A549 (cell line): ENCODE measurements around the gene EFEMP1. TPM values are rescaled to one million over a fixed set of nuclear protein-coding genes. Genes with fewer than 3 reads are reported as not detected.

ENCODE experiments used
- ATAC-seq, 2 experiments: fragments of 200-7000 bp in 1 of 2; fragments of >200 bp in 1 of 2; cut with Nextera tagmentation in 1 of 2; cut with Tn5 transposase in 1 of 2; 3 replicates each; pipeline versions ENCODE4 v1.8.0 to v1.9.1; 2018 to 2020; ENCODE audit warnings: mild to moderate bottlenecking in 1 of 2, moderate library complexity in 1 of 2
- CTCF ChIA-PET: fragments of 300-600 bp; sonication (Branson Sonifier 250); formaldehyde crosslinking; extraction: SDS; loops from one replicate; lab custom pipeline; 2021; ENCODE audit warnings: antibody characterized with exemption, inconsistent platforms; lab: Yijun Ruan, JAX
- POLR2A ChIA-PET: fragments of 350-600 bp; formaldehyde crosslinking; extraction: SDS; loops from one replicate; lab custom pipeline; 2021; ENCODE audit warnings: antibody characterized with exemption, inconsistent platforms; lab: Yijun Ruan, JAX
- DNase-seq, 2 experiments: peaks; one replicate each; pipeline versions ENCODE4 v3.0.0 to v3.0.0-alpha.2; 2011 to 2016; ENCODE audit warnings: low read depth in 1 of 2, low spot score in 1 of 2
- FAIRE-seq: peaks from 2 replicates; lab custom pipeline; 2011; peaks lifted over from hg19 to GRCh38; lab: Jason Lieb, UNC
- H3K27ac ChIP-seq, 2 experiments: fragments of >200 bp; sonication (Bioruptor Twin); formaldehyde crosslinking; 3 replicates each; pipeline ENCODE4 v1.5.1; 2016 to 2017
- H3K4me1 ChIP-seq: fragments of >200 bp; sonication (Bioruptor Twin); formaldehyde crosslinking; 3 replicates; pipeline ENCODE4 v1.6.1; 2016
- H3K4me2 ChIP-seq: fragments of >200 bp; sonication (Bioruptor Twin); formaldehyde crosslinking; 3 replicates; pipeline ENCODE4 v1.6.1; 2016
- H3K4me3 ChIP-seq: fragments of >200 bp; sonication (Bioruptor Twin); formaldehyde crosslinking; 3 replicates; pipeline ENCODE4 v1.5.1; 2016
- H3K9me3 ChIP-seq: fragments of >200 bp; sonication (Bioruptor Twin); formaldehyde crosslinking; 3 replicates; pipeline ENCODE4 v1.6.1; 2016
- BHLHE40 ChIP-seq: IDR thresholded peaks from 2 replicates; pipeline ENCODE4 v1.6.1; 2012; ENCODE audit warnings: low read depth, low read length, inconsistent platforms
- CBX2 ChIP-seq: fragments of 200-600 bp; sonication (generic); IDR thresholded peaks from 2 replicates; pipeline ENCODE4 v1.6.1; 2016; ENCODE audit warnings: low read depth, mild to moderate bottlenecking, borderline replicate concordance
- CEBPB ChIP-seq, 2 experiments: fragments of >200 bp in 1 of 2; sonication (Bioruptor Twin) in 1 of 2; formaldehyde crosslinking in 1 of 2; IDR thresholded peaks; 2 replicates each; pipeline ENCODE4 v1.6.1; 2012 to 2016
- CHD4 ChIP-seq: fragments of 200-600 bp; sonication (generic); IDR thresholded peaks from 2 replicates; pipeline ENCODE4 v1.6.1; 2016; ENCODE audit warnings: antibody characterized with exemption, mild to moderate bottlenecking, borderline replicate concordance
- EHMT2 ChIP-seq: fragments of 200-600 bp; sonication (generic); IDR thresholded peaks from 2 replicates; pipeline ENCODE4 v1.6.1; 2016; ENCODE audit warnings: antibody characterized with exemption, low read depth, mild to moderate bottlenecking, moderate library complexity
- FOSL2 ChIP-seq, 2 experiments: fragments of 450-650 bp in 1 of 2; fragments of >200 bp in 1 of 2; sonication (Bioruptor Twin) in 1 of 2; formaldehyde crosslinking; IDR thresholded peaks; 2 replicates each; pipeline versions ENCODE4 v1.5.0 to v1.6.1; 2016 to 2020; ENCODE audit warnings: mild to moderate bottlenecking in 1 of 2, moderate library complexity in 1 of 2
- GATA3 ChIP-seq: IDR thresholded peaks from 2 replicates; pipeline ENCODE4 v1.6.1; 2012; ENCODE audit warnings: borderline replicate concordance
- HEYL ChIP-seq: fragments of 250-450 bp; sonication (Bioruptor Pico); IDR thresholded peaks from 2 replicates; pipeline ENCODE4 v1.8.0; 2021; ENCODE audit warnings: mild to moderate bottlenecking, moderate library complexity
- HOXA7 ChIP-seq: fragments of 250-450 bp; sonication (Bioruptor Pico); IDR thresholded peaks from 2 replicates; pipeline ENCODE4 v1.5.0; 2020; ENCODE audit warnings: mild to moderate bottlenecking, moderate library complexity
- JUN ChIP-seq, 2 experiments: fragments of >200 bp; sonication (Bioruptor Twin); formaldehyde crosslinking; IDR thresholded peaks; 2 replicates in 1 of 2; 3 replicates in 1 of 2; pipeline ENCODE4 v1.6.1; 2016 to 2017
- NFE2L2 ChIP-seq: fragments of 150-350 bp; conservative IDR thresholded peaks from 2 replicates; pipeline ENCODE4 v1.6.1; 2014; ENCODE audit warnings: low read length
- NR3C1 ChIP-seq: fragments of >200 bp; sonication (Bioruptor Twin); formaldehyde crosslinking; IDR thresholded peaks from 3 replicates; pipeline ENCODE4 v1.6.1; 2017
- PHF8 ChIP-seq: fragments of 200-600 bp; sonication (generic); IDR thresholded peaks from 2 replicates; pipeline ENCODE4 v1.6.1; 2016; ENCODE audit warnings: low read depth, mild to moderate bottlenecking, antibody characterized with exemption, moderate library complexity, borderline replicate concordance
- POLR2A ChIP-seq: IDR thresholded peaks from 2 replicates; pipeline ENCODE4 v1.6.1; 2012; ENCODE audit warnings: mild to moderate bottlenecking, low read length
- RARB ChIP-seq: fragments of 250-450 bp; sonication (Bioruptor Pico); IDR thresholded peaks from 2 replicates; pipeline ENCODE4 v1.8.0; 2021; ENCODE audit warnings: mild to moderate bottlenecking, moderate library complexity
- RFX5 ChIP-seq: fragments of 450-650 bp; IDR thresholded peaks from 2 replicates; pipeline ENCODE4 v1.7.1; 2014; ENCODE audit warnings: antibody characterized with exemption, mild to moderate bottlenecking, moderate library complexity
- RNF2 ChIP-seq: fragments of 200-600 bp; sonication (generic); IDR thresholded peaks from 2 replicates; pipeline ENCODE4 v1.6.1; 2016; ENCODE audit warnings: low read depth, mild to moderate bottlenecking, antibody characterized with exemption, moderate library complexity, borderline replicate concordance
- SREBF2 ChIP-seq: fragments of 450-650 bp; IDR thresholded peaks from 2 replicates; pipeline ENCODE4 v1.6.1; 2014; ENCODE audit warnings: mild to moderate bottlenecking, moderate library complexity
- TFCP2L1 ChIP-seq: fragments of 250-450 bp; sonication (Bioruptor Pico); IDR thresholded peaks from 2 replicates; pipeline ENCODE4 v1.5.0; 2021; ENCODE audit warnings: mild to moderate bottlenecking
- ZNF302 ChIP-seq: fragments of 250-450 bp; sonication (Bioruptor Pico); IDR thresholded peaks from 2 replicates; pipeline ENCODE4 v1.9.0; 2021; ENCODE audit warnings: inconsistent platforms, mild to moderate bottlenecking, moderate library complexity
- ZSCAN20 ChIP-seq: fragments of 250-450 bp; sonication (Bioruptor Pico); IDR thresholded peaks from 2 replicates; pipeline ENCODE4 v1.8.0; 2022; ENCODE audit warnings: mild to moderate bottlenecking, moderate library complexity
- WGBS: methylation state at CpG from one replicate; pipeline ENCODE4 v1.1.6; 2017; ENCODE audit errors: missing lambda C conversion rate; 5-methylcytosine and 5-hydroxymethylcytosine counted together
- polyA plus RNA-seq, 4 experiments: library from polyadenylated mRNA; depleted of rRNA in 3 of 4; stranded (reverse); fragments of >200 nt; fragmentation: RNase III in 1 of 4; extraction: RNeasy Plus Mini Kit Qiagen cat#74134 plus additional on column Dnase treatment in 1 of 4; gene quantifications; 2 replicates in 3 of 4; 3 replicates in 1 of 4; pipeline ENCODE4 v1.2.3, GENCODE V29; 2011 to 2017
- TF ChIP-seq, protein P1 (sequence below): fragments of 200-600 bp; sonication (generic); IDR thresholded peaks from 2 replicates; pipeline ENCODE4 v1.6.1; 2016; ENCODE audit warnings: antibody characterized with exemption, mild to moderate bottlenecking, moderate library complexity
- TF ChIP-seq, protein P2 (sequence below): IDR thresholded peaks from 2 replicates; pipeline ENCODE4 v1.6.1; 2012
- TF ChIP-seq, protein P3 (sequence below): fragments of 250-450 bp; sonication (Bioruptor Pico); IDR thresholded peaks from 2 replicates; pipeline ENCODE4 v1.5.0; 2020; ENCODE audit warnings: low read depth, mild to moderate bottlenecking, moderate library complexity
- TF ChIP-seq, protein P4 (sequence below): fragments of >200 bp; sonication (Bioruptor Twin); formaldehyde crosslinking; IDR thresholded peaks from 3 replicates; pipeline ENCODE4 v1.6.1; 2016
- TF ChIP-seq, protein P5 (sequence below): fragments of >200 bp; sonication (Bioruptor Twin); formaldehyde crosslinking; IDR thresholded peaks from 3 replicates; pipeline ENCODE4 v1.5.1; 2016

Gene EFEMP1
- polyA plus RNA-seq, 2 of the 4 experiments (the other 2 are of a cell fraction): 48.5 to 59.2 TPM

DNA sequence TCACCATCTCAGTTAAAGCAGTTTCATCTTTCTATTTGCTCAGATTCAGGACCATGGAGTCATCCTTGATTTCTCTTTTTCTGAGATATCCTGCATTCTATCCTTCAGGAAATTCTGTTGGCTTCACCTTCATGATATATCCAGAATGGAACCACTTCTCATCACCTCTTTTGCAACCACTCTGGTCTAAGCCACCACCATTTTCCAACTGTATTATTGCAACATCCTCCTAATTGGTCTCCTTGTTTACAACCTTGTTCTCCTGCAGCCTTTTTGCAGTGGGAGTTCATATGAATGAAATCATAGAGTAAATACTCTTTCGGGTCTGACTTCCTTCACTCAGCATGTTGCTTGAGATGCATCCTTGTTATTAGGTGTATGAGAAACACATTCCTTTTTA is 3.4 kb upstream of the EFEMP1 start:
- DNase-seq (no peak), FAIRE-seq (no peak), ATAC-seq (no peak)
- POLR2A ChIA-PET: no interaction called here
- H3K9me3 ChIP-seq: no peaks in the 10 kb centered on the region
- CTCF ChIA-PET: no interaction called here
- 0 out of 3 replicates have a peak, but pooled peaks cover 6% of the 10 kb centered on the region for H3K4me1 ChIP-seq
- H3K27ac ChIP-seq: no peak overlapping the region
- H3K4me3 ChIP-seq: no peak overlapping the region
- 56% methylated on average over 1 of the region's 1 CpG for WGBS
- no peak overlapping the region for H3K4me2 ChIP-seq
- TF ChIP-seq, protein P1, sequence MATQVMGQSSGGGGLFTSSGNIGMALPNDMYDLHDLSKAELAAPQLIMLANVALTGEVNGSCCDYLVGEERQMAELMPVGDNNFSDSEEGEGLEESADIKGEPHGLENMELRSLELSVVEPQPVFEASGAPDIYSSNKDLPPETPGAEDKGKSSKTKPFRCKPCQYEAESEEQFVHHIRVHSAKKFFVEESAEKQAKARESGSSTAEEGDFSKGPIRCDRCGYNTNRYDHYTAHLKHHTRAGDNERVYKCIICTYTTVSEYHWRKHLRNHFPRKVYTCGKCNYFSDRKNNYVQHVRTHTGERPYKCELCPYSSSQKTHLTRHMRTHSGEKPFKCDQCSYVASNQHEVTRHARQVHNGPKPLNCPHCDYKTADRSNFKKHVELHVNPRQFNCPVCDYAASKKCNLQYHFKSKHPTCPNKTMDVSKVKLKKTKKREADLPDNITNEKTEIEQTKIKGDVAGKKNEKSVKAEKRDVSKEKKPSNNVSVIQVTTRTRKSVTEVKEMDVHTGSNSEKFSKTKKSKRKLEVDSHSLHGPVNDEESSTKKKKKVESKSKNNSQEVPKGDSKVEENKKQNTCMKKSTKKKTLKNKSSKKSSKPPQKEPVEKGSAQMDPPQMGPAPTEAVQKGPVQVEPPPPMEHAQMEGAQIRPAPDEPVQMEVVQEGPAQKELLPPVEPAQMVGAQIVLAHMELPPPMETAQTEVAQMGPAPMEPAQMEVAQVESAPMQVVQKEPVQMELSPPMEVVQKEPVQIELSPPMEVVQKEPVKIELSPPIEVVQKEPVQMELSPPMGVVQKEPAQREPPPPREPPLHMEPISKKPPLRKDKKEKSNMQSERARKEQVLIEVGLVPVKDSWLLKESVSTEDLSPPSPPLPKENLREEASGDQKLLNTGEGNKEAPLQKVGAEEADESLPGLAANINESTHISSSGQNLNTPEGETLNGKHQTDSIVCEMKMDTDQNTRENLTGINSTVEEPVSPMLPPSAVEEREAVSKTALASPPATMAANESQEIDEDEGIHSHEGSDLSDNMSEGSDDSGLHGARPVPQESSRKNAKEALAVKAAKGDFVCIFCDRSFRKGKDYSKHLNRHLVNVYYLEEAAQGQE: no peak
- TF ChIP-seq CEBPB (IDR thresholded peaks at IDR 0.05) (peak in 1 of 2 experiments; percentile 34; a peak in 1 of 4 replicates), RNF2 (no peak), ZNF302 (no peak), RFX5 (no peak)
- TF ChIP-seq, protein P2, sequence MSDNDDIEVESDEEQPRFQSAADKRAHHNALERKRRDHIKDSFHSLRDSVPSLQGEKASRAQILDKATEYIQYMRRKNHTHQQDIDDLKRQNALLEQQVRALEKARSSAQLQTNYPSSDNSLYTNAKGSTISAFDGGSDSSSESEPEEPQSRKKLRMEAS: no peak

DNA sequence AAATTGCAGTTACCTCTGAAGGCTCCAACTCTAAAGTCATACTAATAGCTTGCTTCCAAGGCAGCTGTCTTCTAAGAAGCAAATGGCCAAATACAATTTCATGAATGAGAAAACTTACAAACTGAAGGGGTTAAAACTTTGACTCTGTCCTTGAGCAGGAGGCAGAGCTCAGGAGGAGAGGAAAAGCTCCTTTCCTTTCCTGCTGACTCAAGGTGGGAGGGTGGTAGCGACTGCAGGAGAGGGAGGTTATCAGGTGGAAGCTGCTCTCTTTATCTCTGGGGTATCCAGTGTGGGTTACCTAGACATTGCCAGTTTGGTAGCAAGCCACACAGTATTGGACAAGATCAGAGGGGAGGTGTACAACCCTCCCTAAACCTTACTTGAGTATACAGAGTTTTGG is 2.7 kb upstream of the EFEMP1 start:
- 0 out of 6 replicates have a peak overlapping the region, but pooled peaks of 1 of the 2 experiments have one; percentile 17 for H3K27ac ChIP-seq
- WGBS: 24% methylated on average over 1 of the region's 1 CpG
- 0 out of 3 replicates have a peak, but pooled peaks cover 6% of the 10 kb centered on the region for H3K4me1 ChIP-seq
- ChIA-PET POLR2A (no interaction called here), CTCF (interaction anchor here (0.8 to 1.6 kb wide), 3 partner anchors 35 to 208 kb away, joined by 4 to 5 read pairs (median 4); no protein-coding TSS in a partner anchor)
- H3K4me3 ChIP-seq: no peak overlapping the region
- no peaks in the 10 kb centered on the region for H3K9me3 ChIP-seq
- FAIRE-seq: no peak
- TF ChIP-seq, protein P3, sequence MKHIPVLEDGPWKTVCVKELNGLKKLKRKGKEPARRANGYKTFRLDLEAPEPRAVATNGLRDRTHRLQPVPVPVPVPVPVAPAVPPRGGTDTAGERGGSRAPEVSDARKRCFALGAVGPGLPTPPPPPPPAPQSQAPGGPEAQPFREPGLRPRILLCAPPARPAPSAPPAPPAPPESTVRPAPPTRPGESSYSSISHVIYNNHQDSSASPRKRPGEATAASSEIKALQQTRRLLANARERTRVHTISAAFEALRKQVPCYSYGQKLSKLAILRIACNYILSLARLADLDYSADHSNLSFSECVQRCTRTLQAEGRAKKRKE (CRISPR knock-in tag): no peak
- TF ChIP-seq TFCP2L1 (CRISPR knock-in tag) (no peak), NR3C1 (no peak), CEBPB (IDR thresholded peaks at IDR 0.05) (no peak)
- TF ChIP-seq, protein P4, sequence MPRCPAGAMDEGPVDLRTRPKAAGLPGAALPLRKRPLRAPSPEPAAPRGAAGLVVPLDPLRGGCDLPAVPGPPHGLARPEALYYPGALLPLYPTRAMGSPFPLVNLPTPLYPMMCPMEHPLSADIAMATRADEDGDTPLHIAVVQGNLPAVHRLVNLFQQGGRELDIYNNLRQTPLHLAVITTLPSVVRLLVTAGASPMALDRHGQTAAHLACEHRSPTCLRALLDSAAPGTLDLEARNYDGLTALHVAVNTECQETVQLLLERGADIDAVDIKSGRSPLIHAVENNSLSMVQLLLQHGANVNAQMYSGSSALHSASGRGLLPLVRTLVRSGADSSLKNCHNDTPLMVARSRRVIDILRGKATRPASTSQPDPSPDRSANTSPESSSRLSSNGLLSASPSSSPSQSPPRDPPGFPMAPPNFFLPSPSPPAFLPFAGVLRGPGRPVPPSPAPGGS: no peak
- H3K4me2 ChIP-seq: no peak overlapping the region
- ATAC-seq: no peak
- no peak for DNase-seq

DNA sequence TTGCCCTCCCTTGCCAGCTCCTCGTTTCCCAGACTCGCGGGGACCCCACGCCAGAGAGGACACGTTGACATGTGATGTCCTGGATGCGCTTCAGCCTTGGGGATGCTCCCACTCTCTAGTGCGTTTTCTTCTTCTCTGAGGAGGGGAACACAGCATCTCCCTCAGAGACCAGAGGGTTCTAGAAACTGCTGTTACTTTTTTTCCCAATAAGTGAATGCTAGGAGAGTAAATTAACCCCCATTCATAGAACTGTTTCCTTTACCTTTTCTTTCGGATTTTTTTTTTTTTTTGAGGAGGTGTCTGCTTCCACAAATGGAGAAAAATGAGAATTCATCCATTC is 370 bp upstream of the EFEMP1 start:
- WGBS: 2% methylated on average over 8 of the region's 8 CpGs
- FAIRE-seq: no peak
- POLR2A ChIA-PET: interaction anchor here (0.6 to 1.6 kb wide), 6 partner anchors 8 to 930 kb away, joined by 3 to 5 read pairs (median 3); no protein-coding TSS in a partner anchor
- peak; percentile 48 to 67 for ATAC-seq
- peak in 1 of 2 experiments; percentile 6 for DNase-seq
- TF ChIP-seq ZSCAN20 (CRISPR knock-in tag): no peak
- TF ChIP-seq FOSL2 (IDR thresholded peaks at IDR 0.05): no peak
- no peak for TF ChIP-seq FOSL2 (CRISPR knock-in tag; IDR thresholded peaks at IDR 0.05)
- no peak for TF ChIP-seq PHF8
- no peak for TF ChIP-seq POLR2A
- TF ChIP-seq EHMT2: no peak
- no peak for TF ChIP-seq RARB (CRISPR knock-in tag)
- TF ChIP-seq, protein P5, sequence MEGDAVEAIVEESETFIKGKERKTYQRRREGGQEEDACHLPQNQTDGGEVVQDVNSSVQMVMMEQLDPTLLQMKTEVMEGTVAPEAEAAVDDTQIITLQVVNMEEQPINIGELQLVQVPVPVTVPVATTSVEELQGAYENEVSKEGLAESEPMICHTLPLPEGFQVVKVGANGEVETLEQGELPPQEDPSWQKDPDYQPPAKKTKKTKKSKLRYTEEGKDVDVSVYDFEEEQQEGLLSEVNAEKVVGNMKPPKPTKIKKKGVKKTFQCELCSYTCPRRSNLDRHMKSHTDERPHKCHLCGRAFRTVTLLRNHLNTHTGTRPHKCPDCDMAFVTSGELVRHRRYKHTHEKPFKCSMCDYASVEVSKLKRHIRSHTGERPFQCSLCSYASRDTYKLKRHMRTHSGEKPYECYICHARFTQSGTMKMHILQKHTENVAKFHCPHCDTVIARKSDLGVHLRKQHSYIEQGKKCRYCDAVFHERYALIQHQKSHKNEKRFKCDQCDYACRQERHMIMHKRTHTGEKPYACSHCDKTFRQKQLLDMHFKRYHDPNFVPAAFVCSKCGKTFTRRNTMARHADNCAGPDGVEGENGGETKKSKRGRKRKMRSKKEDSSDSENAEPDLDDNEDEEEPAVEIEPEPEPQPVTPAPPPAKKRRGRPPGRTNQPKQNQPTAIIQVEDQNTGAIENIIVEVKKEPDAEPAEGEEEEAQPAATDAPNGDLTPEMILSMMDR: no peak
- TF ChIP-seq JUN (IDR thresholded peaks at IDR 0.05): no peak
- TF ChIP-seq HOXA7 (CRISPR knock-in tag): no peak
- TF ChIP-seq BHLHE40: no peak
- no peak for TF ChIP-seq SREBF2
- no peak for TF ChIP-seq NR3C1
- TF ChIP-seq CHD4: no peak
- TF ChIP-seq CBX2: no peak
- TF ChIP-seq NFE2L2: no peak
- TF ChIP-seq GATA3: no peak
- TF ChIP-seq HEYL (CRISPR knock-in tag): no peak
- H3K9me3 ChIP-seq: no peaks in the 10 kb centered on the region
- 0 out of 3 replicates have a peak, but pooled peaks cover 6% of the 10 kb centered on the region for H3K4me1 ChIP-seq
- peak overlapping the region; percentile 96 for H3K4me2 ChIP-seq
- CTCF ChIA-PET: interaction anchor here (0.8 to 1.9 kb wide), 6 partner anchors 38 to 152 kb away, joined by 3 to 16 read pairs (median 6); no protein-coding TSS in a partner anchor
- H3K27ac ChIP-seq: peak overlapping the region; percentile 70 to 85; a peak in 5 of 6 replicates
- H3K4me3 ChIP-seq: peak overlapping the region; percentile 78
